ENCODE measurements around the gene ACSS2.

The ACSS2 gene

DNA sequence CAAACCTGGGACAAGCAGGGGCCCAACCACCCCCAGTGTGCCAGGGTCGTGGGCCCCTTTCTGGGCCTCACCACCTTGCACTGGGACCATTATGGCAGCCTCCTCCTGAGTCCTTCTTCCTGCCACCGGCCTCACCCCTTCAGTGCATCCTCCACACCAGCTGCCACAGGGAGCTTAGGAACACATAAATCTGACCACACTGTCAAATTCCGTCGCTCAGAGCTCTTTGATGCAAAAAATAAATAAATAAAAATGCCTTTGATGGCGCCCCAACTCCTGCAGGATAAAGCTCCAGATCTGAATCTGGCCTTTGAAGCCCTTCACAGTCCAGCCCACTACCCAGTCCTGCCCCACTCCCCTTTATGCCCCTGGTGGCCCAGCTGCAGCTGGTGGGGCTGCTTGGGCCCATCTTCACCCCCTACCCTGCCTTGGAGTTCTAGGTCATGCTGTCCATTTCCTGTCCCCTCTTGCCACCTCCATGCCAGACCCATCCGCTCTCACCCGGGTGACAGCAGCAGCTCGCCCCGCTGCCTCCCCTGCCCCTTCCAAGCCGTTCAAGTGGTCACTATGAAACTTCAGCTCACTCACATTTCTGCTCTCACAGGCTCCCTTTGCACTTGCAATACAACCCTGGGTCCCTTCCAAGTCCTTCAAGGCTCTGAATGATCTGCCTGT, 95.3 kb downstream of the ACSS2 start:
- DNase-seq (ENCODE audit: low spot score) (no peak), FAIRE-seq (no peak)

DNA sequence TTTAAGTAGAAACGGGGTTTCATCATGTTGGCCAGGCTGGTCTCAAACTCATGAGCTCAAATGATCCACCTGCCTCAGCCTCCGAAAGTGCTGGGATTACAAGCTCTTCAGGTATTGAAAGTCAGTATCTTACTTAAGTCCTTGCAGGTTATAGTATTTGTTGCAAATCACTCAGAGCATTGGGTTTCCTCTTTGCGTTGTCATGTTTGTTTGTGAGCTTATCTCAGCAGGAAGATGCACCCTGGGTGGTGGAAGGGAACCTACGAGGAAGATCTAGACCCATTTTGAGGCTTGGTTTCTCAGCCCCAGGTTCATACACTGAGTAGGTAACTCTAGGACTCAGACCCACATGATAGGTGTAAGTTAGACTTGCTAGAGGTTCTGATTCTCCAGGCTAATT, 97.8 kb downstream of the ACSS2 start:
- FAIRE-seq (no peak), DNase-seq (ENCODE audit: low spot score) (no peak)

DNA sequence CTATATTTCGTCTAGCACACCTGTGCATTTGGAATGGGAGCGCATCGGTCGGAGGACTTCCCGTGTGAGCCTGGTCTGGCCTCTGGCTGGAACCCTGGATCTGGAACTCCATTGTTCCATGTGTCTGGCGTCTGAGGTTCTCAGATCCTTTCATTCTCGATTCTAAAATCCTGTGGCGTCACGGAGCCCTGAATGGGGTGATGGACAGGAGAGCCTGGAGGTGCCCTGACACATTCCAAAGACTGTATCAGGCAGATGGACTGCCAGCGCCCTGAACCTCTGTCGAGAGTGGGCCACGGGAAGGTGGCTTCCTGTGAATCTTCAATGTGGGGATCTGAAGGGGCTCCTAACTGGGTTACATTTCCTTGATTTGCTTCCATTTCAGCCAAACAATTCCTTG, 99.9 kb downstream of the ACSS2 start:
- no peak for FAIRE-seq
- DNase-seq (ENCODE audit: low spot score), result no peak

All from RCC 7860 (cell line).